PC-9 (cell line): ENCODE results near the gene MFSD6. TPM values are rescaled to one million over a fixed set of nuclear protein-coding genes. Genes with fewer than 3 reads are reported as not detected.

Experiments used
- BruUV-seq: library from RNA; stranded (reverse); fragments of 400-500 nt; replicated peaks from 2 replicates; lab custom pipeline; 2021; lab: Mats Ljungman, UMichigan
- CTCF ChIA-PET: fragments of 300-600 bp; sonication (Branson Sonifier 250); formaldehyde crosslinking; loops from one replicate; lab custom pipeline; 2022; ENCODE audit warnings: antibody characterized with exemption; lab: Charles Lee
- POLR2A ChIA-PET: fragments of 300-600 bp; sonication (Branson Sonifier 250); formaldehyde crosslinking; loops from one replicate; lab custom pipeline; 2022; ENCODE audit warnings: antibody characterized with exemption; ENCODE audit not compliant: unreplicated experiment; lab: Charles Lee
- DNase-seq, 2 experiments: peaks; one replicate each; pipeline versions ENCODE4 v3.0.0 to v3.0.0-alpha.2; 2015 to 2022; ENCODE audit warnings: mixed read lengths in 1 of 2
- H2AFZ ChIP-seq: fragments of 200-600 bp; sonication (generic); 2 replicates; pipeline ENCODE4 v1.8.1; 2017; ENCODE audit warnings: antibody characterized with exemption
- H3F3A ChIP-seq: fragments of 200-600 bp; sonication (generic); 2 replicates; pipeline ENCODE4 v1.8.1; 2017; ENCODE audit warnings: antibody characterized with exemption, mild to moderate bottlenecking, low read depth; ENCODE audit not compliant: insufficient read depth
- H3K27ac ChIP-seq: fragments of 200-600 bp; sonication (generic); 2 replicates; pipeline ENCODE4 v1.6.1; 2016; ENCODE audit warnings: mixed run types
- H3K27me3 ChIP-seq: fragments of 200-600 bp; sonication (generic); 2 replicates; pipeline ENCODE4 v1.6.1; 2016; ENCODE audit warnings: low read depth, mixed run types; ENCODE audit not compliant: insufficient read depth
- H3K36me3 ChIP-seq: fragments of 200-600 bp; sonication (generic); 2 replicates; pipeline ENCODE4 v1.6.1; 2016; ENCODE audit warnings: low read depth, mixed run types
- H3K4me1 ChIP-seq: fragments of 200-600 bp; sonication (generic); replicated peaks from 2 replicates; pipeline ENCODE4 v1.6.1; 2016; ENCODE audit warnings: mixed run types; ENCODE audit not compliant: insufficient read depth
- H3K4me2 ChIP-seq: fragments of 200-600 bp; sonication (generic); 2 replicates; pipeline ENCODE4 v1.6.1; 2017; ENCODE audit warnings: mixed run types
- H3K4me3 ChIP-seq: fragments of 200-600 bp; sonication (generic); 2 replicates; pipeline ENCODE4 v1.6.1; 2016; ENCODE audit warnings: mixed run types
- H3K79me2 ChIP-seq: fragments of 200-600 bp; sonication (generic); 2 replicates; pipeline ENCODE4 v1.6.1; 2017; ENCODE audit warnings: low read depth, mixed run types
- H3K9me2 ChIP-seq: fragments of 200-600 bp; sonication (generic); 2 replicates; pipeline ENCODE4 v1.8.1; 2017; ENCODE audit warnings: mild to moderate bottlenecking; ENCODE audit not compliant: insufficient read depth
- H3K9me3 ChIP-seq: fragments of 200-600 bp; sonication (generic); 2 replicates; pipeline ENCODE4 v1.8.1; 2016; ENCODE audit warnings: low read depth; ENCODE audit not compliant: insufficient read depth
- H4K20me1 ChIP-seq: fragments of 200-600 bp; sonication (generic); 2 replicates; pipeline ENCODE4 v1.8.1; 2017; ENCODE audit not compliant: insufficient read depth
- CTCF ChIP-seq: fragments of 200-600 bp; sonication (generic); conservative IDR thresholded peaks from 2 replicates; pipeline ENCODE4 v1.6.1; 2017; ENCODE audit warnings: mixed run types, antibody characterized with exemption, mild to moderate bottlenecking, moderate library complexity
- EZH2 ChIP-seq: fragments of 200-600 bp; sonication (generic); IDR thresholded peaks from 2 replicates; pipeline ENCODE4 v1.8.0; 2017; ENCODE audit warnings: antibody characterized with exemption, low read depth
- intact Hi-C: fragments of 100-400 bp; cut with micrococcal nuclease; formaldehyde crosslinking; loops from one replicate; pipeline ENCODE4 v1.10.0; 2022; ENCODE audit not compliant: unreplicated experiment
- total RNA-seq: library from RNA; stranded (reverse); gene quantifications from 2 replicates; pipeline ENCODE4 v1.2.3, GENCODE V29; 2021

MFSD6 gene
- total RNA-seq, 1 experiment from 2014 or later, result 15.6 TPM

GRCh38 chr2:190550137-190550536 is 142.0 kb downstream of the MFSD6 start:
- H3K9me2 ChIP-seq, result no peaks in the 10 kb centered on the region
- no peaks in the 10 kb centered on the region for H3K27me3 ChIP-seq
- no peaks in the 10 kb centered on the region for H3K36me3 ChIP-seq
- TF ChIP-seq EZH2, result no peak
- TF ChIP-seq CTCF, result no peak
- BruUV-seq, result no TSS peak
- H3K9me3 ChIP-seq, result no peaks in the 10 kb centered on the region
- no peaks in the 10 kb centered on the region for H3F3A ChIP-seq
- intact Hi-C loops, result no loop called here
- H3K4me3 ChIP-seq, result no peak overlapping the region
- H3K79me2 ChIP-seq, result no peaks in the 10 kb centered on the region
- H3K27ac ChIP-seq, result no peak overlapping the region
- H3K4me2 ChIP-seq, result no peak overlapping the region
- POLR2A ChIA-PET, result no interaction called here
- H4K20me1 ChIP-seq, result no peaks in the 10 kb centered on the region
- no peak for DNase-seq
- H3K4me1 ChIP-seq, result no peaks in the 10 kb centered on the region
- no peak overlapping the region for H2AFZ ChIP-seq
- CTCF ChIA-PET, result no interaction called here

Other genes with a start within 250 kb of the MFSD6 start
- 14.7 and 17.4 TPM in 2 replicates for gene HIBCH, start 88.5 kb upstream of the MFSD6 start, total RNA-seq
- 7.1 and 9.5 TPM in 2 replicates for gene INPP1, start 64.8 kb upstream of the MFSD6 start, total RNA-seq
- gene NEMP2, start 126.4 kb downstream of the MFSD6 start, total RNA-seq, result 8.3 and 9.7 TPM in 2 replicates
- gene NAB1, start 240.7 kb downstream of the MFSD6 start, total RNA-seq, result 17.0 and 22.9 TPM in 2 replicates